Fibroblast of lung (primary cell): ENCODE data around the gene KCNJ13. TPM values are rescaled to one million over a fixed set of nuclear protein-coding genes. Genes with fewer than 3 reads are reported as not detected.

Experiments
- DNase-seq, 2 donors: peaks; one replicate each; pipeline versions ENCODE4 v3.0.0 to v3.0.0-alpha.2; 2010; ENCODE audit warnings: low read depth in 2 of 2
- H2AFZ ChIP-seq: 2 replicates; pipeline ENCODE4 v1.5.1; 2012; ENCODE audit warnings: low read length, control low read depth, inconsistent platforms
- H3K27ac ChIP-seq: 2 replicates; pipeline ENCODE4 v1.5.1; 2011; ENCODE audit warnings: low read length, control low read depth; ENCODE audit not compliant: insufficient read depth
- H3K27me3 ChIP-seq: 2 replicates; pipeline ENCODE4 v1.5.1; 2011; ENCODE audit warnings: mild to moderate bottlenecking, low read length; ENCODE audit not compliant: control insufficient read depth, insufficient read depth
- H3K36me3 ChIP-seq: 2 replicates; pipeline ENCODE4 v1.5.1; 2011; ENCODE audit warnings: low read length; ENCODE audit not compliant: control insufficient read depth, insufficient read depth
- H3K4me1 ChIP-seq: 2 replicates; pipeline ENCODE4 v1.5.1; 2011; ENCODE audit warnings: low read length; ENCODE audit not compliant: control insufficient read depth, insufficient read depth; ENCODE audit errors: extremely low read depth
- H3K4me2 ChIP-seq: 2 replicates; pipeline ENCODE4 v1.5.1; 2011; ENCODE audit warnings: low read length, control low read depth; ENCODE audit not compliant: insufficient read depth; ENCODE audit errors: extremely low read depth
- H3K4me3 ChIP-seq, 4 experiments: fragments of 200-600 bp in 1 of 4; sonication (generic) in 1 of 4; replicated peaks in 1 of 4; 2 replicates each; pipeline ENCODE4 v1.5.1; 2011 to 2016; ENCODE audit warnings: low read length in 4 of 4, low read depth in 3 of 4, mild to moderate bottlenecking in 3 of 4, control low read depth in 2 of 4, inconsistent platforms in 1 of 4, mixed read lengths in 1 of 4; ENCODE audit not compliant: insufficient read depth in 1 of 4; ENCODE audit errors: control extremely low read depth in 1 of 4
- H3K79me2 ChIP-seq: 2 replicates; pipeline ENCODE4 v1.5.1; 2012; ENCODE audit warnings: mild to moderate bottlenecking, low read length, inconsistent platforms; ENCODE audit not compliant: control insufficient read depth, insufficient read depth
- H3K9ac ChIP-seq: 2 replicates; pipeline ENCODE4 v1.5.1; 2011; ENCODE audit warnings: mild to moderate bottlenecking, low read length, control low read depth; ENCODE audit not compliant: insufficient read depth
- H3K9me3 ChIP-seq: 2 replicates; pipeline ENCODE4 v1.5.1; 2012; ENCODE audit warnings: low read depth, low read length; ENCODE audit not compliant: control insufficient read depth, insufficient read depth
- H4K20me1 ChIP-seq: 2 replicates; pipeline ENCODE4 v1.5.1; 2011; ENCODE audit warnings: low read length; ENCODE audit not compliant: control insufficient read depth, insufficient read depth; ENCODE audit errors: extremely low read depth
- EZH2 ChIP-seq: IDR thresholded peaks from 2 replicates; pipeline ENCODE4 v1.5.1; 2012; ENCODE audit warnings: low read length, control low read depth, mild to moderate bottlenecking; ENCODE audit errors: missing control alignments
- polyA plus RNA-seq, 2 donors: library from polyadenylated mRNA; depleted of rRNA in 1 of 2; stranded (reverse) in 1 of 2; unstranded in 1 of 2; fragments of >200 nt; gene quantifications; 2 replicates each; pipeline ENCODE4 v1.2.1, GENCODE V29; 2011 to 2012; ENCODE audit warnings: missing spikeins in 1 of 2
- total RNA-seq: library from RNA; depleted of rRNA; stranded (reverse); fragments of >200 nt; gene quantifications from 2 replicates; pipeline ENCODE4 v1.2.1, GENCODE V29; 2014
- TF ChIP-seq, protein P1 (sequence below), 2 donors: IDR thresholded peaks in 1 of 2; conservative IDR thresholded peaks in 1 of 2; 1 replicate in 1 of 2; 2 replicates in 1 of 2; pipeline ENCODE4 v1.5.1; 2011 to 2012; ENCODE audit warnings: low read length in 2 of 2, control low read depth in 1 of 2, inconsistent platforms in 1 of 2, low read depth in 1 of 2, mild to moderate bottlenecking in 1 of 2

KCNJ13 gene
- total and polyA plus RNA-seq, 2 donors (not counting 1 experiment from before 2014, with no cell fraction given) = not detected

DNA sequence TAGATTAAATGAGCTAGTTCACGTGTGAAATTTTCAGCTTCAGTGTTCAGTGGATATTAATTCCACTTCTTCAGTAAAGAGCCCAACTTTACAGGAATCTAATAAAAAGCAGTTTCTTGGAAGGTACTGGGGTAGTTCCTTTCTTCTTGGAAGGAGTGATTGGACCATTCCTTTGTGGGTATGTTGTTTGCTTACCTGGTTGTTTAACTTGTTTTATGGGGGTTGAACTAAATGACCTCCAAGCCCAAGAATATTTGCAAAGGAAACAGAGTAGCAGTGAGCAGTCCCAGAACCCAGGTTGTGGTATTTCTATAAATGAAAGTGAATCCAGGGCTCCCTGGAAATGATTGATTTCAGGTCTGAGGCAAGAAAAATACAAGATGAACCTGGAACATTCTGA, 31.4 kb downstream of the KCNJ13 start:
- Histone ChIP-seq H3K4me1 (no peaks in the 10 kb centered on the region), H3K9ac (no peak overlapping the region), H3K79me2 (no peaks in the 10 kb centered on the region), H3K9me3 (no peaks in the 10 kb centered on the region), H3K4me2 (no peak overlapping the region), H3K4me3 (no peak overlapping the region), H3K36me3 (no peaks in the 10 kb centered on the region), H3K27me3 (no peaks in the 10 kb centered on the region), H2AFZ (no peak overlapping the region), H4K20me1 (no peaks in the 10 kb centered on the region), H3K27ac (no peak overlapping the region)
- TF ChIP-seq, protein P1, sequence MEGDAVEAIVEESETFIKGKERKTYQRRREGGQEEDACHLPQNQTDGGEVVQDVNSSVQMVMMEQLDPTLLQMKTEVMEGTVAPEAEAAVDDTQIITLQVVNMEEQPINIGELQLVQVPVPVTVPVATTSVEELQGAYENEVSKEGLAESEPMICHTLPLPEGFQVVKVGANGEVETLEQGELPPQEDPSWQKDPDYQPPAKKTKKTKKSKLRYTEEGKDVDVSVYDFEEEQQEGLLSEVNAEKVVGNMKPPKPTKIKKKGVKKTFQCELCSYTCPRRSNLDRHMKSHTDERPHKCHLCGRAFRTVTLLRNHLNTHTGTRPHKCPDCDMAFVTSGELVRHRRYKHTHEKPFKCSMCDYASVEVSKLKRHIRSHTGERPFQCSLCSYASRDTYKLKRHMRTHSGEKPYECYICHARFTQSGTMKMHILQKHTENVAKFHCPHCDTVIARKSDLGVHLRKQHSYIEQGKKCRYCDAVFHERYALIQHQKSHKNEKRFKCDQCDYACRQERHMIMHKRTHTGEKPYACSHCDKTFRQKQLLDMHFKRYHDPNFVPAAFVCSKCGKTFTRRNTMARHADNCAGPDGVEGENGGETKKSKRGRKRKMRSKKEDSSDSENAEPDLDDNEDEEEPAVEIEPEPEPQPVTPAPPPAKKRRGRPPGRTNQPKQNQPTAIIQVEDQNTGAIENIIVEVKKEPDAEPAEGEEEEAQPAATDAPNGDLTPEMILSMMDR (conservative IDR thresholded peaks at IDR 0.05 in 1 of 2, IDR thresholded peaks at IDR 0.05 in 1 of 2; ENCODE audit: low read depth in 1 of 2, low read length in 2 of 2) = no peak
- TF ChIP-seq EZH2 = no peak
- DNase-seq = no peak

DNA sequence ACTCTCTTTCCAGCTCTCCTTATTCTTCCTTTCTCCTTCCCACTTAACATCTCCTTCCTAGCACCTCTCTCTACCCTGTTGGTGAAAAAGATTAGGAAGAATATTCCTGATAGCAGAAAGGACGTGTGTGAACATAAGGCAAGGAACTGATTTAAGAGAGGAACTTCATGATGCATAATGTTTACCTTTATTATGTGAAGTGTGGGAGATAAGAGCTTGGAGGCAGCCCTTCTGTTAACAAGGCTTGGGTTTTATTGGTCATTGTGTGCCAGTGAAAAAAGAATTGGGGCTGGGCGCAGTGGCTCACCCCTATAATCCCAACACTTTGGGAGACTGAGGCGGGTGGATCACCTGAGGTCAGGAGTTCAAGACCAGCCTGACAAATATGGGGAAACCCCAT, 34.4 kb downstream of the KCNJ13 start:
- no peak overlapping the region for H3K4me3 ChIP-seq
- H3K27ac ChIP-seq = no peak overlapping the region
- H3K36me3 ChIP-seq = peaks cover 2% of the 10 kb centered on the region
- no peaks in the 10 kb centered on the region for H3K4me1 ChIP-seq
- H3K27me3 ChIP-seq = no peaks in the 10 kb centered on the region
- TF ChIP-seq, protein P1 (conservative IDR thresholded peaks at IDR 0.05 in 1 of 2, IDR thresholded peaks at IDR 0.05 in 1 of 2; ENCODE audit: low read depth in 1 of 2, low read length in 2 of 2) = no peak
- no peak for TF ChIP-seq EZH2
- no peaks in the 10 kb centered on the region for H3K9me3 ChIP-seq
- no peaks in the 10 kb centered on the region for H3K79me2 ChIP-seq
- DNase-seq = no peak
- no peak overlapping the region for H3K9ac ChIP-seq
- no peak overlapping the region for H2AFZ ChIP-seq
- no peak overlapping the region for H3K4me2 ChIP-seq
- H4K20me1 ChIP-seq = no peaks in the 10 kb centered on the region

DNA sequence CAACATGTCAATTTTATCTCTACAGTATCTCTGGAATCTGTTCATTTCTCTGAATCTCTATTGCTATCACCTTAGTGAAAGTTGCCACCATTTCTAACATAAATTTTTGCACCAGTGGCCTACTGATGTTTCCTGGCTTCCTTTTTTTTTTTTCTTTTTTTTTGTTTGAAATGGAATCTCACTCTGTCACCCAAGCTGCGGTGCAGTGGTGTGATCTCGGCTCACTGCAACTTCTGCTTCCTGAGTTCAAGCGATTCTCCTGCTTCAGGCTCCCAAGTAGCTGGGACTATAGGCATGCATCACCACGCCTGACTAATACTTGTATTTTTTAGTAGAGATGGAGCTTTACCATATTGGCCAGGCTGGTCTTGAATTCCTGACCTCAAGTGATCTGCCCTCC, 35.1 kb downstream of the KCNJ13 start:
- H3K9ac ChIP-seq = no peak overlapping the region
- no peak for DNase-seq
- H3K27ac ChIP-seq = no peak overlapping the region
- H3K4me3 ChIP-seq = no peak overlapping the region
- H3K4me1 ChIP-seq = no peaks in the 10 kb centered on the region
- TF ChIP-seq, protein P1 (conservative IDR thresholded peaks at IDR 0.05 in 1 of 2, IDR thresholded peaks at IDR 0.05 in 1 of 2; ENCODE audit: low read depth in 1 of 2, low read length in 2 of 2) = no peak
- TF ChIP-seq EZH2 = no peak
- H3K4me2 ChIP-seq = no peak overlapping the region
- H3K36me3 ChIP-seq = peaks cover 2% of the 10 kb centered on the region
- no peaks in the 10 kb centered on the region for H4K20me1 ChIP-seq
- no peak overlapping the region for H2AFZ ChIP-seq
- no peaks in the 10 kb centered on the region for H3K27me3 ChIP-seq
- no peaks in the 10 kb centered on the region for H3K9me3 ChIP-seq
- no peaks in the 10 kb centered on the region for H3K79me2 ChIP-seq
